ENCODE data around the gene OAT.

OAT gene

GRCh38 chr10:124418726-124419501, at the start of gene OAT:
Gene OAT (minus strand): TSS chr10:124418923. CDS start chr10:124412171, 6,752 bp downstream.
- DNase-seq (ENCODE audit: low spot score): peak; percentile 88

GRCh38 chr10:124467165-124467564, 48.4 kb upstream of the OAT start:
- no peak for DNase-seq (ENCODE audit: low spot score)

GRCh38 chr10:124465777-124466488, 47.2 kb upstream of the OAT start:
- DNase-seq (ENCODE audit: low spot score): no peak

GRCh38 chr10:124465003-124465776, 46.5 kb upstream of the OAT start:
- no peak for DNase-seq (ENCODE audit: low spot score)

- no peak for DNase-seq (ENCODE audit: low spot score)
Observed at GRCh38 chr10:124464028-124464965, 45.6 kb upstream of the OAT start.

GRCh38 chr10:124462348-124462695, 43.6 kb upstream of the OAT start:
- no peak for DNase-seq (ENCODE audit: low spot score)

- DNase-seq (ENCODE audit: low spot score): peak; percentile 42
Observed at GRCh38 chr10:124461642-124462347, 43.1 kb upstream of the OAT start, which contains the start of gene LHPP. Gene LHPP (plus strand): TSS chr10:124461823. CDS start chr10:124461863, 40 bp downstream.

- no peak for DNase-seq (ENCODE audit: low spot score)
Observed at GRCh38 chr10:124460144-124460543, 41.4 kb upstream of the OAT start.

- no peak for DNase-seq (ENCODE audit: low spot score)
Observed at GRCh38 chr10:124459395-124459794, 40.7 kb upstream of the OAT start.

- DNase-seq (ENCODE audit: low spot score): no peak
Observed at GRCh38 chr10:124458889-124459288, 40.2 kb upstream of the OAT start.

GRCh38 chr10:124458473-124458872, 39.8 kb upstream of the OAT start:
- DNase-seq (ENCODE audit: low spot score): no peak

GRCh38 chr10:124455441-124455840, 36.7 kb upstream of the OAT start:
- no peak for DNase-seq (ENCODE audit: low spot score)

- no peak for DNase-seq (ENCODE audit: low spot score)
Observed at GRCh38 chr10:124453960-124454610, 35.4 kb upstream of the OAT start.

GRCh38 chr10:124451276-124451675, 32.6 kb upstream of the OAT start:
- no peak for DNase-seq (ENCODE audit: low spot score)

GRCh38 chr10:124450783-124451057, 32.0 kb upstream of the OAT start:
- DNase-seq (ENCODE audit: low spot score): no peak

GRCh38 chr10:124450012-124450782, 31.5 kb upstream of the OAT start, which contains the start of gene NKX1-2:
Gene NKX1-2 (minus strand): TSS chr10:124450035. CDS start chr10:124449943, 92 bp downstream.
- DNase-seq (ENCODE audit: low spot score): no peak

GRCh38 chr10:124449170-124450011, 30.7 kb upstream of the OAT start:
- DNase-seq (ENCODE audit: low spot score): no peak

- DNase-seq (ENCODE audit: low spot score): no peak
Observed at GRCh38 chr10:124448696-124449169, 30.0 kb upstream of the OAT start.
